Smooth muscle cell (in vitro differentiated cells): ENCODE results near the gene IL16. TPM values are rescaled to one million over a fixed set of nuclear protein-coding genes. Genes with fewer than 3 reads are reported as not detected.
A peak's percentile ranks its signal among the peaks of the same experiment; 100 is the strongest.

Experiments
- DNase-seq: peaks from one replicate; lab custom pipeline; 2025; ENCODE audit not compliant: unreplicated experiment; lab: John Stamatoyannopoulos, UW
- H2AFZ ChIP-seq: fragments of 200-600 bp; sonication (generic); 2 replicates; pipeline ENCODE4 v1.6.0; 2016; ENCODE audit warnings: antibody characterized with exemption, low read depth, mild to moderate bottlenecking
- H3F3A ChIP-seq: fragments of 200-600 bp; sonication (generic); 2 replicates; pipeline ENCODE4 v1.6.0; 2017; ENCODE audit warnings: antibody characterized with exemption, low read depth
- H3K27ac ChIP-seq: fragments of 200-600 bp; sonication (generic); 2 replicates; pipeline ENCODE4 v1.5.1; 2016; ENCODE audit warnings: low read depth, mild to moderate bottlenecking
- H3K27me3 ChIP-seq: fragments of 200-600 bp; sonication (generic); 2 replicates; pipeline ENCODE4 v1.6.1; 2016; ENCODE audit warnings: low read depth, mild to moderate bottlenecking
- H3K36me3 ChIP-seq: fragments of 200-600 bp; sonication (generic); 2 replicates; pipeline ENCODE4 v1.5.1; 2016; ENCODE audit warnings: low read depth
- H3K4me1 ChIP-seq: fragments of 200-600 bp; sonication (generic); 2 replicates; pipeline ENCODE4 v1.5.1; 2016; ENCODE audit warnings: low read depth
- H3K4me2 ChIP-seq: fragments of 200-600 bp; sonication (generic); 2 replicates; pipeline ENCODE4 v1.6.0; 2016; ENCODE audit warnings: mild to moderate bottlenecking
- H3K4me3 ChIP-seq: fragments of 200-600 bp; sonication (generic); 2 replicates; pipeline ENCODE4 v1.5.1; 2016; ENCODE audit warnings: mild to moderate bottlenecking
- H3K79me2 ChIP-seq: fragments of 200-600 bp; sonication (generic); 2 replicates; pipeline ENCODE4 v1.6.0; 2016; ENCODE audit warnings: low read depth, mild to moderate bottlenecking
- H3K9ac ChIP-seq: fragments of 200-600 bp; sonication (generic); 2 replicates; pipeline ENCODE4 v1.6.0; 2016; ENCODE audit warnings: low read depth
- H3K9me3 ChIP-seq: fragments of 200-600 bp; sonication (generic); replicated peaks from 2 replicates; pipeline ENCODE4 v1.5.1; 2016; ENCODE audit warnings: low read depth
- H4K20me1 ChIP-seq: fragments of 200-600 bp; sonication (generic); 2 replicates; pipeline ENCODE4 v1.6.0; 2016; ENCODE audit warnings: low read depth
- CTCF ChIP-seq: fragments of 200-600 bp; sonication (generic); IDR thresholded peaks from 2 replicates; pipeline ENCODE4 v1.5.1; 2017; ENCODE audit warnings: borderline replicate concordance, mild to moderate bottlenecking, antibody characterized with exemption; ENCODE audit not compliant: insufficient read depth, poor library complexity, severe bottlenecking
- WGBS: methylation state at CpG from one replicate; pipeline ENCODE4 v1.1.7; 2016; ENCODE audit warnings: low lambda C conversion rate; 5-methylcytosine and 5-hydroxymethylcytosine counted together
- polyA plus RNA-seq: library from polyadenylated mRNA; unstranded; fragments of >200 nt; fragmentation: Nextera tagmentation; extraction: Ambion mirVana; gene quantifications from 2 replicates; pipeline ENCODE4 v1.2.1, GENCODE V29; 2016
- total RNA-seq: library from RNA; depleted of rRNA; stranded (reverse); fragments of >200 nt; gene quantifications from 2 replicates; pipeline ENCODE4 v1.2.3, GENCODE V29; 2014

Gene IL16
- total and polyA plus RNA-seq, 2 experiments from 2014 or later, result 1.3 to 1.4 TPM

- Histone ChIP-seq H3K4me1 (no peaks in the 10 kb centered on the region), H3K4me2 (no peak overlapping the region), H3K27ac (peak overlapping the region; percentile 79), H2AFZ (no peak overlapping the region), H3K4me3 (no peak overlapping the region), H3F3A (no peaks in the 10 kb centered on the region), H3K79me2 (no peaks in the 10 kb centered on the region), H4K20me1 (no peaks in the 10 kb centered on the region), H3K36me3 (no peaks in the 10 kb centered on the region), H3K9me3 (peaks cover 5% of the 10 kb centered on the region), H3K9ac (peak overlapping the region; percentile 33), H3K27me3 (no peaks in the 10 kb centered on the region)
- no peak for TF ChIP-seq CTCF
- no peak for DNase-seq
- 78% methylated on average over 7 of the region's 7 CpGs for WGBS
These were observed 38.8 kb downstream of the IL16 start for GRCh38 chr15:81235276-81236123.

DNA sequence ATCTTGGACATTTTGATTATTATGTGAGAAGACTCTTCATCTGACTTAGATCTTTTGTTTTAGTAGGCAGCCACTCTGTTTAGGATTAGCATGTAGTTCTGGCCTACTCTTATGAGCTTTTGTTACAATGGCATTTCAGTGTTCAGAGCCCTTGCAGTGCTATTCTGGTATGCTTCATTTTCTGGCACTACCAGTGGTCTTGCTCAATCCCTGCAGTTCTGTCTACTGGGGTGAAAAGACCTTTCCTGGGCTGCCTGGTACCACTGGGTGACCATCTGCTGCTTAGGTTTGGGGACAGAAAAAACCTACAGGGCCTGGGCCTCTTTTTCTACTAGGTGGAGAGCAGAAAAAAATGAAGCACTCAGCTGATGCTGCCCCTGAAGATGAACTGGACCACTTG lies 42.5 kb downstream of the IL16 start:
- no peaks in the 10 kb centered on the region for H3K27me3 ChIP-seq
- no peaks in the 10 kb centered on the region for H4K20me1 ChIP-seq
- H3K27ac ChIP-seq, result no peak overlapping the region
- no peak overlapping the region for H2AFZ ChIP-seq
- H3K4me2 ChIP-seq, result no peak overlapping the region
- no peaks in the 10 kb centered on the region for H3K36me3 ChIP-seq
- TF ChIP-seq CTCF, result no peak
- no peaks in the 10 kb centered on the region for H3K4me1 ChIP-seq
- peaks cover 27% of the 10 kb centered on the region for H3K9me3 ChIP-seq
- H3F3A ChIP-seq, result no peaks in the 10 kb centered on the region
- H3K9ac ChIP-seq, result no peak overlapping the region
- H3K79me2 ChIP-seq, result no peaks in the 10 kb centered on the region
- no peak overlapping the region for H3K4me3 ChIP-seq
- no peak for DNase-seq

DNA sequence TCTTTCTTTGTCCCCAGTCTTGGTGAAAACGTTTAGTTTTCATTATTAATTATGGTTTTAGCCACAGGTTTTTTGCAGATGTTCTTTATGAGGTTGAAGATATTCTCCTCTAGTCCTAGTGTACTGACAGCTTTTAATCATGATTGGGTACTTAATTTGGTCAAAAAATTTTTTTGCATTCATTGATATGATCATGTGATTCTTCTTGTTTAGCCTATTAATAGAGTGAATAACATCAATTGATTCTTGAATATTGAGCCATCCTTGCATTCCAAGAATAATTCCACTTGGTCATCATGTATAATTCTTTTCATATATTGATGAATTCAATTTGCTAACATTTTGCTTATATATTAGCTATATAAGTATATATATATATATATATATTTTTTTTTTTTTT lies 46.1 kb downstream of the IL16 start:
- Histone ChIP-seq H3K9ac (no peak overlapping the region), H3K4me3 (no peak overlapping the region), H4K20me1 (no peaks in the 10 kb centered on the region), H3K9me3 (peaks cover 28% of the 10 kb centered on the region), H3K4me1 (no peaks in the 10 kb centered on the region), H3K27me3 (no peaks in the 10 kb centered on the region), H3F3A (no peaks in the 10 kb centered on the region), H3K27ac (no peak overlapping the region), H3K4me2 (no peak overlapping the region), H3K36me3 (peaks cover 5% of the 10 kb centered on the region), H3K79me2 (no peaks in the 10 kb centered on the region), H2AFZ (no peak overlapping the region)
- DNase-seq, result no peak
- no peak for TF ChIP-seq CTCF
- WGBS, result 23% methylated on average over 1 of the region's 1 CpG

DNA sequence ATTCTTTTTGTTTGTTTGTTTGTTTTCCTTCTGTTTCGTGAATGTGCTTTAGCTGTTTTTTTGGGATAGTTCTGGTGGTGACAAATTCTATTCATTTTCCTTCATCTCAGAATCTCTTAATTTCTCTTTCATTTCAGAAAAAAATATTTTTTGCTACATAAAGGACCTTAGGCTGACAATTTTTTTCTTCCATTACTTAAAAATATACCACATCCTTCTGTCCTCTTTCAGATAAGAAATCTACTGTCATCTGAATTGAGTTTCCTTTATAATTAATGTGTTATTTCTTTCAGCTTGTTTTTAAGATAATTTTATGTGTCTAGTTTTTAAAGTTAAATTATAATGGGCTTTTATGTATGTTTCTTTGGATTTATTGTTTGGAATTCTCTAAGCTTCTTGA lies 47.6 kb downstream of the IL16 start:
- no peak for TF ChIP-seq CTCF
- no peak for DNase-seq

More for the DNA sequence above, 47.6 kb downstream of the IL16 start:
- Histone ChIP-seq H2AFZ (no peak overlapping the region), H3K36me3 (peaks cover 5% of the 10 kb centered on the region), H3K79me2 (no peaks in the 10 kb centered on the region), H3K27ac (no peak overlapping the region), H3K9me3 (peaks cover 28% of the 10 kb centered on the region), H3F3A (no peaks in the 10 kb centered on the region), H3K27me3 (no peaks in the 10 kb centered on the region), H3K9ac (no peak overlapping the region), H3K4me1 (no peaks in the 10 kb centered on the region), H3K4me3 (no peak overlapping the region), H3K4me2 (no peak overlapping the region), H4K20me1 (no peaks in the 10 kb centered on the region)
- WGBS, result 41% methylated on average over 1 of the region's 1 CpG
